Anterior cingulate cortex (tissue), 58 donors: ENCODE results near the gene COL21A1.
A peak's percentile ranks its signal among the peaks of the same experiment; 100 is the strongest.

Experiments used
- DNase-seq, 58 donors: peaks; one replicate each; lab custom pipeline; 2025; lab: John Stamatoyannopoulos, UW

COL21A1 gene

GRCh38 chr6:56062836-56063235 lies 184.5 kb downstream of the COL21A1 start:
- DNase-seq = no peak

GRCh38 chr6:56058636-56059035 lies 188.7 kb downstream of the COL21A1 start:
- no peak for DNase-seq

- no peak for DNase-seq
These were observed 192.2 kb downstream of the COL21A1 start for GRCh38 chr6:56055081-56055704.

- no peak for DNase-seq
These were observed 196.2 kb downstream of the COL21A1 start for GRCh38 chr6:56051202-56051598.

- no peak for DNase-seq
These were observed 196.7 kb downstream of the COL21A1 start for GRCh38 chr6:56050530-56051201.

GRCh38 chr6:56048601-56049000 lies 198.8 kb downstream of the COL21A1 start:
- DNase-seq = no peak

GRCh38 chr6:56047931-56048540 lies 199.3 kb downstream of the COL21A1 start:
- DNase-seq = no peak

GRCh38 chr6:56046576-56046975 lies 200.8 kb downstream of the COL21A1 start:
- no peak for DNase-seq

- DNase-seq = no peak
These were observed 203.6 kb downstream of the COL21A1 start for GRCh38 chr6:56043761-56044160.

- DNase-seq = no peak
These were observed 204.3 kb downstream of the COL21A1 start for GRCh38 chr6:56043076-56043475.

- DNase-seq = no peak
These were observed 205.8 kb downstream of the COL21A1 start for GRCh38 chr6:56041591-56041990.

GRCh38 chr6:56040889-56041301 lies 206.5 kb downstream of the COL21A1 start:
- DNase-seq = peak in 1 of 58 donors; percentile 9

- DNase-seq = peak in 1 of 58 donors; percentile 4
These were observed 207.2 kb downstream of the COL21A1 start for GRCh38 chr6:56040223-56040622.

GRCh38 chr6:56038764-56039163 lies 208.6 kb downstream of the COL21A1 start:
- no peak for DNase-seq

- no peak for DNase-seq
These were observed 209.8 kb downstream of the COL21A1 start for GRCh38 chr6:56037601-56038000.

- no peak for DNase-seq
These were observed 210.3 kb downstream of the COL21A1 start for GRCh38 chr6:56036916-56037600.

- no peak for DNase-seq
These were observed 214.0 kb downstream of the COL21A1 start for GRCh38 chr6:56033401-56033800.

GRCh38 chr6:56032715-56033260 lies 214.6 kb downstream of the COL21A1 start:
- DNase-seq = no peak

- DNase-seq = no peak
These were observed 219.5 kb downstream of the COL21A1 start for GRCh38 chr6:56027865-56028264.

GRCh38 chr6:56026455-56027180 lies 220.8 kb downstream of the COL21A1 start:
- DNase-seq = no peak
